Thyroid gland (tissue), 4 donors: ENCODE data around the gene DNAJB6. TPM values are rescaled to one million over a fixed set of nuclear protein-coding genes. Genes with fewer than 3 reads are reported as not detected.

Experiments
- DNase-seq, 2 donors: peaks; one replicate each; pipeline ENCODE4 v3.0.0-alpha.2; 2019
- H3K27ac ChIP-seq, 3 donors: fragments of 200-600 bp; sonication (generic); 1 replicate in 2 of 3; 2 replicates in 1 of 3; pipeline ENCODE4 v1.5.1; 2016 to 2019; ENCODE audit warnings: mild to moderate bottlenecking in 1 of 3, moderate library complexity in 1 of 3
- H3K27me3 ChIP-seq: fragments of 200-600 bp; sonication (generic); one replicate; pipeline ENCODE4 v1.5.1; 2019
- H3K36me3 ChIP-seq, 2 donors: fragments of 200-600 bp; sonication (generic); one replicate each; pipeline ENCODE4 v1.5.1; 2016 to 2019
- H3K4me1 ChIP-seq, 2 donors: fragments of 200-600 bp; sonication (generic); one replicate each; pipeline ENCODE4 v1.5.1; 2017 to 2019
- H3K4me3 ChIP-seq, 3 donors: fragments of 200-600 bp; sonication (generic); replicated peaks in 1 of 3; 1 replicate in 2 of 3; 2 replicates in 1 of 3; pipeline ENCODE4 v1.5.1; 2016; ENCODE audit warnings: mild to moderate bottlenecking in 1 of 3
- H3K9me3 ChIP-seq: fragments of 200-600 bp; sonication (generic); one replicate; pipeline ENCODE4 v1.5.1; 2017
- CTCF ChIP-seq, 6 experiments: fragments of 200-600 bp in 3 of 6; fragments of 450-650 bp in 3 of 6; sonication (generic) in 3 of 6; IDR thresholded peaks; one replicate each; pipeline ENCODE4 v1.5.1; 2016 to 2019; ENCODE audit warnings: antibody characterized with exemption in 6 of 6, mild to moderate bottlenecking in 2 of 6, inconsistent platforms in 1 of 6, moderate library complexity in 1 of 6
- POLR2A ChIP-seq, 2 donors: fragments of 450-650 bp; IDR thresholded peaks; one replicate each; pipeline ENCODE4 v1.6.1; 2017; ENCODE audit warnings: antibody characterized with exemption in 2 of 2, mild to moderate bottlenecking in 2 of 2, moderate library complexity in 1 of 2
- WGBS, 2 donors: methylation state at CpG; one replicate each; pipeline ENCODE4 v1.1.5; 2017; 5-methylcytosine and 5-hydroxymethylcytosine counted together
- intact Hi-C: fragments of 100-400 bp; cut with DNase I; formaldehyde crosslinking; loops from one replicate; pipeline ENCODE4 v1.15.1; 2023
- total RNA-seq, 4 donors: library from RNA; depleted of rRNA; stranded (reverse); fragments of >200 nt; gene quantifications; one replicate each; pipeline ENCODE4 v1.2.3, GENCODE V29; 2016

DNAJB6 gene
- total RNA-seq, 4 donors from 2014 or later = 80.7 to 92.7 (median 91.1) TPM

- H3K4me3 ChIP-seq = no peak overlapping the region
- no peaks in the 10 kb centered on the region for H3K27me3 ChIP-seq
- DNase-seq = no peak
- H3K36me3 ChIP-seq = no peaks in the 10 kb centered on the region
- no peaks in the 10 kb centered on the region for H3K9me3 ChIP-seq
- TF ChIP-seq POLR2A (IDR thresholded peaks at IDR 0.05) (no peak), CTCF (IDR thresholded peaks at IDR 0.05) (no peak)
- H3K27ac ChIP-seq = no peak overlapping the region
- 68 to 73% methylated on average over 8 of the region's 8 CpGs for WGBS, 2 donors
- intact Hi-C loops = no loop called here
- H3K4me1 ChIP-seq = peaks cover 0 to 6% of the 10 kb centered on the region in 2 donors
Observed at GRCh38 chr7:157434701-157435100, 97.9 kb downstream of the DNAJB6 start.

GRCh38 chr7:157436076-157436475 lies 99.3 kb downstream of the DNAJB6 start:
- intact Hi-C loops = no loop called here
- Histone ChIP-seq H3K4me1 (peaks cover 0 to 6% of the 10 kb centered on the region in 2 donors), H3K27ac (no peak overlapping the region), H3K36me3 (no peaks in the 10 kb centered on the region), H3K9me3 (no peaks in the 10 kb centered on the region), H3K27me3 (no peaks in the 10 kb centered on the region), H3K4me3 (no peak overlapping the region)
- 82 to 88% methylated on average over 11 of the region's 11 CpGs for WGBS, 2 donors
- TF ChIP-seq POLR2A (IDR thresholded peaks at IDR 0.05) (no peak), CTCF (IDR thresholded peaks at IDR 0.05) (no peak)
- no peak for DNase-seq

GRCh38 chr7:157436763-157437480 lies 100.1 kb downstream of the DNAJB6 start:
- TF ChIP-seq CTCF (IDR thresholded peaks at IDR 0.05) = no peak
- TF ChIP-seq POLR2A (IDR thresholded peaks at IDR 0.05) = no peak
- H3K4me3 ChIP-seq = no peak overlapping the region
- WGBS, 2 donors = 66 to 73% methylated on average over 13 of the region's 13 CpGs
- H3K9me3 ChIP-seq = no peaks in the 10 kb centered on the region
- no peak for DNase-seq
- H3K27me3 ChIP-seq = no peaks in the 10 kb centered on the region
- H3K27ac ChIP-seq = no peak overlapping the region
- intact Hi-C loops = no loop called here
- H3K4me1 ChIP-seq = peaks cover 0 to 6% of the 10 kb centered on the region in 2 donors
- H3K36me3 ChIP-seq = no peaks in the 10 kb centered on the region

GRCh38 chr7:157437519-157438061 lies 100.8 kb downstream of the DNAJB6 start:
- Histone ChIP-seq H3K27ac (no peak overlapping the region), H3K36me3 (no peaks in the 10 kb centered on the region), H3K4me1 (peaks cover 0 to 2% of the 10 kb centered on the region in 2 donors), H3K4me3 (no peak overlapping the region), H3K9me3 (no peaks in the 10 kb centered on the region), H3K27me3 (no peaks in the 10 kb centered on the region)
- 65 to 75% methylated on average over 9 of the region's 9 CpGs for WGBS, 2 donors
- DNase-seq = no peak
- intact Hi-C loops = no loop called here
- TF ChIP-seq POLR2A (IDR thresholded peaks at IDR 0.05) (no peak), CTCF (IDR thresholded peaks at IDR 0.05) (no peak)
